HG02973 (cell line): ENCODE measurements around the gene NADK.
"Not testable (repeated sequence)": the region's sequence is repeated elsewhere in the genome, so short reads cannot be mapped to it uniquely, and the experiment has no call there.

ENCODE experiments used
- ATAC-seq: cut with Tn5 transposase; IDR thresholded peaks from one replicate; pipeline ENCODE4 v1.9.1; 2021; ENCODE audit warnings: moderate library complexity; ENCODE audit not compliant: unreplicated experiment

NADK gene

DNA sequence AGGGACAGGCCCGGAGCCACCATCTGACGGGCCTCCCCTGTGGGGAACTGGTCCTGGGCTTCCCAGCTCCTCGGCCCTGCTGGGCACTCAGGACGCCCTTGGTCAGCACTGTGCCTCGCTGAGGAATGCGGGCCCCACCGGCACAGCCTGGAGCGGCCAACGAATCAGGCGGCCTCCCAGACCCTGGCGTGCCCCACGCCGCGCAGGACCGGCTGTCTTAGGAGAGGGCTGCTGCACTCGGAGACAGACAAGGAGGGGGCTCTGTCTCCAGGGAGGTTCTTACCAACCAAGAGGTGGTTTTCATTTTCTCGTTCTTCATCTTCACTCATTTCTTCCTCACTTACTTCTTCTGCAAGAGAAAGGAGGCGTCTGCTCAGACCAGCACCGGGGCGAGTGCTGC lies 70.4 kb downstream of the NADK start:
- ATAC-seq = not testable (repeated sequence)

DNA sequence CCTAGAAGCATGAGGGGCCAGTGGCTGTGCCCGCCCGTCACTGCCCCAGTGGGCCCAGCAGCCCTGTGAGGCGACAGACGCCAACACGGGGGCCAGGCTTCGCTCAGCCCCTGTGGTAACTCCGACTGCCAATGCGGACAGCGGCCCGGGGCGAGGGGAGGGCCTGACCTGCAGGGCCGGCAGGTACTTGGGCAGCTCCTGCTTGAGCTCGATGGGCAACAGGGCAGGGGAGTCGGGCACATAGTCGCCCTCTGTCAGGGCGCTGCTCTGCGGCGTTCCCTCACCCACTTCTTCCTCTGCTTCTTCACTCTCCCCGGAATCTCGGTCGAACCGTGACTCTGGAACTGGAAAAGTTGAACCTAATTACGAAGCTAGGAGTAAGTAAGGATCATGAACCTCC lies 71.0 kb downstream of the NADK start:
- ATAC-seq = not testable (repeated sequence)

DNA sequence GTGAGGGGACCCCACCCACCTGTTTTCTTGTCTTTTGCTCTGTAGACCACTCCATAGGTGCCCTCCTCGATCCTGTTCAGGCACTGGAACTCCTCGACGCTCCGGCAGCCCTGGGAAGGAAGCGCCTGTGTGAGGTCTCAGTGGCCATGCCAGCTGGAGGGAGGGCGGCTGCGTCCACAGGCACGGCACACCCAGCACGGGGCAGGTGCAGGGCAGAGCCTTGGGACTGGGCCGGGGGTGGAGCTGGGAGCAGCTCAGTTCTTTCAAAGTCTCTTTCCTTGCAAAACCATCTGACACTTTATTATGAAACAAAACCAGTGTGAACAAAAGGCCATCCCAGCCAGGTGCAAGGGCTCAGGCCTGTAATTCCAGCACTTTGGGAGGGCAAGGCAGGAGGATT lies 72.6 kb downstream of the NADK start:
- not testable (repeated sequence) for ATAC-seq

DNA sequence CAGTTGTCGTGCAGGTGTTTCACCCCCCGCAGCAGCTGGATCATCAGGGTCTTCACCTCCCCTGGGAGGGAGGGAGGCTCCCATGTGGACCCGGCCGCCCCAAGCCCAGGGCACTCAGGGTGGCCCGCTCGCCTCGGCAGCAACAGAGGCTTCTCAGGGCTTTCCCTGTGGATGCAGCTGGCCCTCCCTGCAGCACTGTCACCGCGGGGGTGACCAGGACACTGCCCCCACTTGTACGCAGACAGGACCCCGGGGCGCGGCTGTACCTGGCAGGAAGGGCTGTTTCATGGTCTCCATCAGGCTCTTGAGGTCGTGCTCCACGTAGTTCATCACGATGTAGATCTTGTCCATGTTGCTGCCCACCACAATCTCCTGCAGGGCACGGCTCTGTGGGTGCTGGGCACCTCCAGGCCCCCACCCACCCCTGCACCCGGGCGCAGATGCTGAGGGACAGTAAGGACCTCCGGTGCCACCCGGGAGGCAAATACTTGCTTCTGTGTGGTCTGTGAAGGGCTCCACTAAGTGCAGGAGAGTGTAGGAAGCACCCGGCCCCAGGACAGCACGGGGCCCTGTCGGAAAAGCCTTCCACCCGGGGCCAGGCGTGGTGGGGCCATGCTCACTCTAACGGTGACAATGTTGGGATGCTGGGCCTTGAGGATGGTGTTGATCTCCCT lies 73.8 kb downstream of the NADK start:
- ATAC-seq = not testable (repeated sequence)

DNA sequence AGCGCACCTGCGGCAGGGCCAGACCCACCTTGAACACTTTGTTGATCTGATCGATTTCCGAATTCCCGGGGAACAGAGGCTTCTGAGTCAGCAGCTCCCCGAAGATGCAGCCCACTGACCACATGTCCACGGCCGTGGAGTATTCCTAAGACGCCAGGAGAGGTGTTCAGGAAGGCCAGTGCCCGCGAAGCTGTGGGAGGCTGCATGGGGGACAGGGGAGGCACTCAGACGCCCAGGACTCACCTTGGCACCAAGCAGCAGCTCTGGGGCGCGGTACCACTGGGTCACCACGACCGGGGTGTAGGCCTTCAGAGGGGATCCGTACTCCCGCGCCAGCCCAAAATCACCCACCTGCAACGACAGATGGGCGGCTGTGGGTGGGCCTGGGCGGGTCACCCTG lies 74.5 kb downstream of the NADK start:
- no peak for ATAC-seq

DNA sequence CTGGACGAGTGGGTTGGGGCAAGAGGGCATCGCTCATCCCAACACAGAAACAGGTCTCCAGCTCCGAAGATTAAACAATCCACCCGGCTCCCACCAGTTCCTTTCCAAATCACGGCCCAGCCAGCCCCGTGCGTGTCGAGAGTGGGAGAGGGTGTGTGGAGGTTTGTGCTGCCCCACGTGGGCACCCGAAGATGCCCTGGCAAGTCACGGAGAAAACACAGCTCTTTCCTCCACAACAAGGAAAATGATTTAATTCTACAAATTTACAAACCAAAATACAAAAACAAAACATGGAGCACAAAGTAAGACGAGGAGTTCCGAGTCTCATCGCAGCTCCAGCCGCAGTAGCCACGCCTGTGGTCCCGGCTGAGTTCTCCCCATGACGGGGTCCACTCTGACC lies 75.8 kb downstream of the NADK start:
- ATAC-seq = not testable (repeated sequence)
